Measurements from ENCODE around the gene THTPA. TPM values are rescaled to one million over a fixed set of nuclear protein-coding genes. Genes with fewer than 3 reads are reported as not detected.
A peak's percentile ranks its signal among the peaks of the same experiment; 100 is the strongest.

THTPA gene
- total and polyA plus RNA-seq, 9 of the 15 experiments (the other 6 are each of a cell fraction or from before 2014, with no cell fraction given) = 2.4 to 8.7 (median 5.2) TPM

DNA sequence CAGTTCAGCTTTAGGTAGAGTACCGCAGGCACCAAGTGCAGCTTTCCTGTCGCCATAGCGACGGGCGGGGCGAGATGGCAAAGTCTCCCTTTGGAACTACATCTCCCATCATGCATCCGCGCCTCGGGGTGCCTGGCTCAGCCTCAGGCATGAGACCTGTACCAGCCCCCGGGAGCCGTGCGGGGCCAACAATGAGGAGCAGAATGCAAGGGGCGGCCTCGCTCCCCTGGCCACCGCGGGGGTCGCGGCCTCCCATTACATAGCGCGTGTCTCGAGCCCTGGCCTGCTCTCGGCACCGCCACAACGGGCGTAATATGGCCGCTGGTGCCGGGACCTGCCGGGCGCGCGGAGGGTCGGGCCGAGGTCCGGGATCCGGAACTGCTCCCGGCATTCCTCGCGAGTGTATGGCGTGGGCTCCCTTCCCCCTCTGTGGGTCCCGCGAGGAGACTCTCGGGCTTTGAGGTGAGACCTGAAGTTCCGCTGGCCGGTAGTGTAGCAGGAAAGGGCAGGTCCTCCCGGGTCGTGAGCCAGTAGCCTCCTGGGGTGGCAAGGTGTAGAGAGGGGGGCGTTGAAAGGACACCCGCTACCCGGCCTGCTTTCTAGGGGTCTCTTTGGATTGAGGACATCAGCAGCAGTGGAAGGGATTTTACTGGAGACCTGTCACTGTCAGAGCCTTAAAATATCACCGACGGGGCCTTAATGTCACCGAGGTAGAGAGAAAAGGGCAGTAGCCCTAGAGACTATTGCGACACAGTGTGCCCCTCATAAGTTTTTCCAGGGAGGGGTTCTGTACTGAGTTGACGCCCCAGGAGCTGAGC, at the start of gene THTPA (continued):
- TF ChIP-seq, protein P1, sequence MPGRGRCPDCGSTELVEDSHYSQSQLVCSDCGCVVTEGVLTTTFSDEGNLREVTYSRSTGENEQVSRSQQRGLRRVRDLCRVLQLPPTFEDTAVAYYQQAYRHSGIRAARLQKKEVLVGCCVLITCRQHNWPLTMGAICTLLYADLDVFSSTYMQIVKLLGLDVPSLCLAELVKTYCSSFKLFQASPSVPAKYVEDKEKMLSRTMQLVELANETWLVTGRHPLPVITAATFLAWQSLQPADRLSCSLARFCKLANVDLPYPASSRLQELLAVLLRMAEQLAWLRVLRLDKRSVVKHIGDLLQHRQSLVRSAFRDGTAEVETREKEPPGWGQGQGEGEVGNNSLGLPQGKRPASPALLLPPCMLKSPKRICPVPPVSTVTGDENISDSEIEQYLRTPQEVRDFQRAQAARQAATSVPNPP (IDR thresholded peaks at IDR 0.05; ENCODE audit: borderline replicate concordance, insufficient read depth, insufficient read length) = no peak
- TF ChIP-seq CC2D1A (IDR thresholded peaks at IDR 0.05) (no peak), SIN3A (IDR thresholded peaks at IDR 0.05; ENCODE audit: borderline replicate concordance in 2 of 2, control insufficient read depth in 1 of 2, low read depth in 2 of 2, low read length in 2 of 2) (peak in 1 of 2 experiments; percentile 22; a peak in 1 of 4 replicates), CEBPB (tag; IDR thresholded peaks at IDR 0.05) (peak; percentile 76), PYGO2 (tag; IDR thresholded peaks at IDR 0.05) (no peak), MEF2A (IDR thresholded peaks at IDR 0.05; ENCODE audit: control insufficient read depth, low read depth, low read length) (no peak), EGR1 (conservative IDR thresholded peaks at IDR 0.05) (no peak), ZBTB1 (CRISPR knock-in tag; IDR thresholded peaks at IDR 0.05; ENCODE audit: borderline replicate concordance, low read depth) (no peak), CBX2 (IDR thresholded peaks at IDR 0.05; ENCODE audit: insufficient read depth, low read length, poor library complexity, severe bottlenecking) (no peak), MAFG (tag; conservative IDR thresholded peaks at IDR 0.05) (no peak), SP1 (CRISPR knock-in tag; IDR thresholded peaks at IDR 0.05) (no peak), NFIC (IDR thresholded peaks at IDR 0.05) (peak; percentile 7; the same call in 1 of the 2 replicates), SLC30A9 (CRISPR knock-in tag; IDR thresholded peaks at IDR 0.05) (no peak), CEBPG (CRISPR knock-in tag; IDR thresholded peaks at IDR 0.05) (peak; percentile 40; the same call in 1 of the 2 replicates), CEBPG (tag; conservative IDR thresholded peaks at IDR 0.05 in 1 of 2, IDR thresholded peaks at IDR 0.05 in 1 of 2) (peak; percentile 25 to 51; a peak in 2 of 4 replicates), HNRNPLL (IDR thresholded peaks at IDR 0.05; ENCODE audit: low read depth, low read length, poor library complexity, severe bottlenecking) (no peak), TARDBP (IDR thresholded peaks at IDR 0.05) (no peak), PHF20 (IDR thresholded peaks at IDR 0.05; ENCODE audit: partially characterized antibody) (peak; percentile 74), DIDO1 (tag; IDR thresholded peaks at IDR 0.05; ENCODE audit: low read depth) (0 out of 2 replicates have a peak, but pooled peaks have one; percentile 42), ZNF274 (IDR thresholded peaks at IDR 0.05; ENCODE audit: borderline replicate concordance, low read depth, low read length) (no peak)
- TF ChIP-seq, protein P2, sequence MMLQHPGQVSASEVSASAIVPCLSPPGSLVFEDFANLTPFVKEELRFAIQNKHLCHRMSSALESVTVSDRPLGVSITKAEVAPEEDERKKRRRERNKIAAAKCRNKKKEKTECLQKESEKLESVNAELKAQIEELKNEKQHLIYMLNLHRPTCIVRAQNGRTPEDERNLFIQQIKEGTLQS (IDR thresholded peaks at IDR 0.05) = no peak
- TF ChIP-seq, protein P2 (CRISPR knock-in tag; conservative IDR thresholded peaks at IDR 0.05) = no peak
- TF ChIP-seq, protein P3, sequence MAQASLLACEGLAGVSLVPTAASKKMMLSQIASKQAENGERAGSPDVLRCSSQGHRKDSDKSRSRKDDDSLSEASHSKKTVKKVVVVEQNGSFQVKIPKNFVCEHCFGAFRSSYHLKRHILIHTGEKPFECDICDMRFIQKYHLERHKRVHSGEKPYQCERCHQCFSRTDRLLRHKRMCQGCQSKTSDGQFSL (CRISPR knock-in tag; IDR thresholded peaks at IDR 0.05) = no peak
- TF ChIP-seq, protein P3 (tag; IDR thresholded peaks at IDR 0.05) = no peak
- TF ChIP-seq, protein P4, sequence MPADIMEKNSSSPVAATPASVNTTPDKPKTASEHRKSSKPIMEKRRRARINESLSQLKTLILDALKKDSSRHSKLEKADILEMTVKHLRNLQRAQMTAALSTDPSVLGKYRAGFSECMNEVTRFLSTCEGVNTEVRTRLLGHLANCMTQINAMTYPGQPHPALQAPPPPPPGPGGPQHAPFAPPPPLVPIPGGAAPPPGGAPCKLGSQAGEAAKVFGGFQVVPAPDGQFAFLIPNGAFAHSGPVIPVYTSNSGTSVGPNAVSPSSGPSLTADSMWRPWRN (IDR thresholded peaks at IDR 0.05; ENCODE audit: low read depth) = no peak
